ENCODE results near the gene ST6GALNAC6.

The ST6GALNAC6 gene

GRCh38 chr9:127934248-127934647, 34.8 kb upstream of the ST6GALNAC6 start:
- DNase-seq (ENCODE audit: low read depth in 2 of 2): no peak

- DNase-seq (ENCODE audit: low read depth in 2 of 2): no peak
Observed at GRCh38 chr9:127931092-127931881, 31.9 kb upstream of the ST6GALNAC6 start.

GRCh38 chr9:127930231-127931091, 31.1 kb upstream of the ST6GALNAC6 start, which contains the start of gene PIP5KL1:
Gene PIP5KL1 (minus strand): TSS chr9:127930777. CDS start chr9:127930752, 25 bp downstream.
- peak in 1 of 2 experiments; percentile 65 for DNase-seq (ENCODE audit: low read depth in 2 of 2)

- DNase-seq (ENCODE audit: low read depth in 2 of 2): no peak
Observed at GRCh38 chr9:127929625-127929979, 30.2 kb upstream of the ST6GALNAC6 start.

- no peak for DNase-seq (ENCODE audit: low read depth in 2 of 2)
Observed at GRCh38 chr9:127928676-127929624, 29.5 kb upstream of the ST6GALNAC6 start.

- no peak for DNase-seq (ENCODE audit: low read depth in 2 of 2)
Observed at GRCh38 chr9:127927988-127928675, 28.7 kb upstream of the ST6GALNAC6 start.

- DNase-seq (ENCODE audit: low read depth in 2 of 2): peak in 1 of 2 experiments; percentile 72
Observed at GRCh38 chr9:127927201-127927987, 28.0 kb upstream of the ST6GALNAC6 start.

- DNase-seq (ENCODE audit: low read depth in 2 of 2): no peak
Observed at GRCh38 chr9:127926906-127927200, 27.4 kb upstream of the ST6GALNAC6 start.

GRCh38 chr9:127925959-127926905, 26.8 kb upstream of the ST6GALNAC6 start:
- no peak for DNase-seq (ENCODE audit: low read depth in 2 of 2)

GRCh38 chr9:127924736-127925444, 25.5 kb upstream of the ST6GALNAC6 start:
- DNase-seq (ENCODE audit: low read depth in 2 of 2): no peak

GRCh38 chr9:127923771-127924170, 24.4 kb upstream of the ST6GALNAC6 start:
- DNase-seq (ENCODE audit: low read depth in 2 of 2): no peak

GRCh38 chr9:127923046-127923445, 23.6 kb upstream of the ST6GALNAC6 start:
- DNase-seq (ENCODE audit: low read depth in 2 of 2): no peak

GRCh38 chr9:127921557-127922120, 22.2 kb upstream of the ST6GALNAC6 start:
- peak; percentile 63 to 76 for DNase-seq (ENCODE audit: low read depth in 2 of 2)

GRCh38 chr9:127920794-127921193, 21.4 kb upstream of the ST6GALNAC6 start:
- no peak for DNase-seq (ENCODE audit: low read depth in 2 of 2)

GRCh38 chr9:127919253-127919815, 19.9 kb upstream of the ST6GALNAC6 start:
- no peak for DNase-seq (ENCODE audit: low read depth in 2 of 2)

- DNase-seq (ENCODE audit: low read depth in 2 of 2): no peak
Observed at GRCh38 chr9:127918183-127919107, 19.0 kb upstream of the ST6GALNAC6 start.

GRCh38 chr9:127917603-127918002, 18.2 kb upstream of the ST6GALNAC6 start:
- no peak for DNase-seq (ENCODE audit: low read depth in 2 of 2)
